Renal cortex interstitium (tissue), 11 donors: ENCODE results near the gene P2RX5. TPM values are rescaled to one million over a fixed set of nuclear protein-coding genes. Genes with fewer than 3 reads are reported as not detected.

Experiments
- DNase-seq, 11 donors: peaks; one replicate each; pipeline ENCODE4 v3.0.0-alpha.2; 2013; ENCODE audit warnings: low read depth in 9 of 11, low spot score in 4 of 11; ENCODE audit errors: extremely low read depth in 1 of 11
- polyA plus RNA-seq, 3 donors: library from polyadenylated mRNA; unstranded; fragments of 120-200 nt; gene quantifications; one replicate each; pipeline ENCODE4 v1.2.1, GENCODE V29; 2013; ENCODE audit not compliant: insufficient read length in 3 of 3

P2RX5 gene
- polyA plus RNA-seq, 3 donors, result 1.3 to 1.4 (median 1.3) TPM

DNA sequence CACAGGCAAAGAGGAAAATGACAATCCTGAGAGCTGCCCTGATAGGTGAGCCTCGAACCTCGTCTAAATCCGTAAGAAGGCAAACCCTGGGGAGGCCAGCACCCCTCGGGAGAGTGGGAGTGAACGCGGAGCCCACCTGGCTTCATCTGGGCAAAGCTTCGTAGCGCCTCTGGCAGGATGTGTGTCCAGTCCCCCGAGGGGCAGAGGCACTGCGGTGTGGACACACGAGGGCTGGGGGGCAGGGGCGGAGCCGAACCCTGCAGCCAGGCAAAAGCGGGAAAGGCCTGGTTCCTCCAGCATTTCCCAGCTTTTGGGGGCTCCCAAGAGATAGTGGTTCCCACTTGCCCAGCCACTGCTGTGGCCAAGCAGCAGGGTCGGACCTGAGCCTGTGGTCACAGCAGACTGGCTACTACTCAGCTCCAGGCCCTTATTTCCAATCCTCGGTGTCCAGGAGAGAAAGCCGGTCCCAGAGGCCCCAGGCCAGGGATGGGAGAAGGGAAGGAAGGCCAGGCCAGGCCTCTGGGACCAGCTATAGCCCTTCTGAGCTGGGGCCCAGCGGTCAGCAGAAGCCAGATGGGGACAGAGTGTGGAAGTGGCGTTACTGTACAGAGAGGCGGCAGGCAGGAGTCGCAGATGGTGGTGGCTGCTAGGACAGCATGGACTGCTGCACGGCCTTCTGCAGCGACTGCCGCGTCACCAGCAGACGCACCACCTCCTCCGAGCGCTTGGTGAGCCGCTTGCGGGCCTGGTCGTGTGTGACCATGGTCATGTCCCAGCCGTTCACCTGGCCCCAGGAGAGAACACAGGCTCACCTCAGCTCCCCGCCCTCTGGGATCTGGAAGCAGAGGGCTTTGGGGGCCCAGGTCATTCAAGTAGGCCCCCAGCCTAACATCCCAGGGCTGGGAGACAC, 32.6 kb downstream of the P2RX5 start:
- no peak for DNase-seq

DNA sequence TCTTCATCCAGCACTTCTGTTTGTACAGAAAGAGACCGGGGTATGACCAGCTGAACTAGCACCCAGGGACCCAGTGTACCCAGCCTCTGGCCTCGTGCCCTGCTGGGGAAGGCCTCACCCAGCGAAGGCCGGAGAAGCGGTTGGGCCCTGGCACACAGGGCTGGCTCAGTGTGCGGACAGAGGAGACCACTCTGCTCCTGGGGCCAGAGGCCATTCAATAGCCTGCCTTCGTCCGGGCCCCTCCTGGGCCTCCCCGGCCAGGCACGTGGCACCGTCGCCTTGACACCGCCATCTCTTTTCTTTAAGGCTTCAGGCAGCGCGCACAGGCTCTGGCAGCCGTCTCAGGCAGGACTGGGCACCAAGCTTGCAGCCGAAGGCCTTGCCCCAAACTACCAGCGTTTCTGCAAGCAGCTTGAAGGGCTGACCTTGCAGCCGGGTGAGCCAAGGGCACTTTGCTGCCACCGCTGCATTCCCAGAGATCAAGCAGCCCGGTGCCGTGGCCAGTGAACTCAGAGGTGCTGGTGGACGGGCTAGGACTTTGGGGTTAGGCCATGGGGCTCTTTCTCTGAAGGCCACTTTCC, 35.6 kb downstream of the P2RX5 start:
- DNase-seq, result no peak

DNA sequence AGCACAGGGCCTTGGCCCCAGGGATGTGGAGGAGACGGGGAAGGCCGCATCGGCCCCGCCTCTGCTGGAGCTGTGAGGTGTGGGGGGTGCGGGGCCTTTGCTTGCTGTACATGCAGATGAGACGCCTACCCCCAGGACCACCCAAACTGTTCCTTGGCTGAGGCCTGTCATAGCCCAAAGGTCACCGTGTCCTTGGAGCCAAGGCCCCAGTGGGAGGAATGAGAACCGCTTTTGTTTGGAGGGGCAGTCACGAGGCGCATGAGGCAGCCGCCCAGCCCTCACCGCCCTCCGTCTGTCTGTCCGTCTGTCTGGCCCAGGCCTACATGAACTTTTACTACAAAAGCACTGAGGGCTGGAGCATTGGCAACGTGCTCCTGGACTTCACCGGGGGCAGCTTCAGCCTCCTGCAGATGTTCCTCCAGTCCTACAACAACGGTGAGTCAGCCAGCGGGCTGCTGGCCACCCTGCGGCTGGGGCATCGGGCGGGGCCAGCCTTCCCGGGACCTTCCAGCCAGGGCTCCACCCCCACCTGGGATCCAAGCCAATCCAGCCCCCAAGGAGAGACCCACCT, 36.3 kb downstream of the P2RX5 start:
- DNase-seq, result no peak

DNA sequence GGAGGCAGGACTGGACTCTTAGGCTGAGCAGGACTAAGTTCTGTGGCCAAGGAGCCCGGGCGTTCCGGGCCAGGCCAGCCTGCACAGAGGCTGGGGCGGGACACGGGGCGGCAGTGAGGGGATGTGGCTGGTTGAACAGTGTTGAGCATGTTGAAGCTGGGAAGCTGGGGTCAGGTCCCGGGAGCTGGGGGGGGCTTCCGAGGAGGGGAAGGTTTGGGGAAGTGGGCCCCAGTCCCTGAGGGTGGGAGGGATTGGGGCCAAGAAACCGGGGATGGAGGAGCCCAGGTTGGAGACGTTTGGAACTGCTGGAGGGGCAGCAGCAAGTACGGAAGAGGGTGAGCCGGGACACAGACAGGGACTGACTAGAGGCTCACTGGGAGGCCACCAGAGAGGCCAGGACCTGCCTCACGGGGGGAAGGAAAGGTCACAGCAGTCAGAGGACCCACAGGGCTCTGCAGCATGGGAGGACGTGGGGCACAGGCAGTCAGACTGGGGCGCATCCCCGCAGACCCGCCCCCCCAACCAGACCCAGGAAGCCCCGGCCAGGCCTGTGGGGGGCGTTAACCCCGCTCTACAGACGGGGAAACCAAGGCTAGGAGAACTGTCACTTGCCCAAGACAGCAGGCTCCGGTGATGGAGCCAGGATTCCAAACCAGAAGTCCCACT, 37.0 kb downstream of the P2RX5 start:
- no peak for DNase-seq

DNA sequence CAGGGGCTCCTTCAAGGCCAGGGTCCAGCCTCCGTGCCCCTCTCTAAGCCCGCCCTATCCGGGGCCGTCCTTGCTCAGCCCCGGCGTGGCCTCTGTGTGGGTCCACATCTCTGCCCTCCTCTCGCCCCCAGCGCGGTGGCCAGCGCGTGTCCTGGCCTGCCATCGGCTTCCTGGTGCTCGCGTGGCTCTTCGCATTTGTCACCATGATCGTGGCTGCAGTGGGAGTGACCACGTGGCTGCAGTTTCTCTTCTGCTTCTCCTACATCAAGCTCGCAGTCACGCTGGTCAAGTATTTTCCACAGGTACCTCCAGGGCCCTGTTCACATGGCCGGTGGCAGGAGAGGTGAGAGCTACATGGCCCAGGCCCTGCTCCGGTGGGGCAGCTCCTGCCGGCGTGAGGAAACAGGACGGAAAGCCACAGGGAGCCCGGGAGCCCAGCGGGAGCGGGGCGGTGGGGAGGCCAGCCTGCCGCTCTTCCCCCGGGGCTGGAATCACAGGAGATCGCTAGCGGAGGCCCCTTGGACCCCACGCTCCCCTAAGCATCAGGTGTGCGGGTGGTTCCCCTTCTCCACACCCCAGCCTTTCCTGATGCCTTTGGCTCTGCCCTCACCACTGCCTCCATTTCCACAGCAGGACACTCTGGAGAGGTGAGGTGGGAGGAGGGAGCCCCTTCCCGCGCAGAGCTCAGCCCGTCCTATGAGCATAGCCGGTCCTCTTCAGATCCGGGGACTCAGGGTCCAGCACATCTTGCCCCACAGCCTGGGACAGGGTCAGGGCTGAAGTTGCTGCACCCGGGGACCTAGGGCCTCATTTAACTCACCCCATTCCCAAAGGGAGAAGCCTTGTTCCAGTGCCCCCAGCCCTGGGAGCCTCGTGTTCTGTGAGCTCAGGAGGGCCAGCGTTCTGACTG, 37.8 kb downstream of the P2RX5 start:
- no peak for DNase-seq

DNA sequence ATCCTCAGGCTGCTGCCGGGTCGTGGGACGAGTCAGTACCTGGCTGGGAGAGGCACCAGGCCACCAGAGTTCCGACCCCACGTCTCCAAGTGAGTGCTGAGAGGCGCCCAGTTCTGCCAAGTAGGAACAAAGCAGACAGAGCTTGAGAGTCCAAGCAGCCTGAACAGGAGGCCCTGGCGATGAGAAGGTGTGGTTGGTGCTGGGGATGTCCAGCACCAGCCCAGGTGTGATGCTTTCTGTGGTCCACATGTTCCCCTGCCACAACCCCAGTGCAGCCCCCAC, 38.4 kb downstream of the P2RX5 start:
- DNase-seq, result no peak

DNA sequence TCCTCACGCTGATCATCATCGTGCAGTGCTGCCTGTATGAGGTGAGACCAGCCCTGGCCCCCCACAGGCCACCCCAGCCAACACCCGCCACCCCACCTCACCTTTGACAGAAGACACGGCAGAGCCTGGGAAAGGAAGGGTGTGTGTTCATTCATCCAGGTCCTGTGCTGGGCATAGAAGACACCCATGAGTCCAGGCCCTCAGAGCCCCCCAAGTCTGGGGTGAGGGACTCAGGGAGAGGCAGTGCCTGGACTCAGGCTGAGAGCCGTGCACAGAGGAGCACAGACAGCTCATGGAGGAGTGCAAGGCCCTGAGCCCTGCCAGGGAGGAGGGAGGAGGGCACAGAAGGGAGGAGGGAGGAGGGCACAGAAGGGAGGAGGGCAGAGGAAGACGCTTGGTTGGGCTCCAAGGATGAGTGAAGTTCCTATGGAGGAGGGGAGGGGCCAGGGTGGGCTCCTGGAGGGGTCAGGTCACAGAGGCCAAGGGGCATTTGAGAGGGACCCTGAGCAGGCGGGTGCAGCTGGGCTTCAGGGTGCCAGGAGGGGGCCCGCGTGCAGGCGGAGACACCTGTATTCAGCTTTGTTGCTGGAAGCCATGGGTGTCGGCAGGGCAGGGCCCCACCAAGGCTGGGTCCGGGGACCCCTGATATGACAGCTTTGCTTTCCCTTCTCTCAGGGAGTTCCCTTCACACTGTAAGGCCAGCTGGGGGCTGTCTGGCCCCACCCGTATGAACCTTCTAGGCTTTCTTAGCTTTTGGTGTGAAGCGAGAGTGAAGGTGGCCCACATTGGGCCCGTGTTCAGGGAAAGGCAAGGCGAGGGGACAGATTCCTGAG, 39.0 kb downstream of the P2RX5 start:
- no peak for DNase-seq

DNA sequence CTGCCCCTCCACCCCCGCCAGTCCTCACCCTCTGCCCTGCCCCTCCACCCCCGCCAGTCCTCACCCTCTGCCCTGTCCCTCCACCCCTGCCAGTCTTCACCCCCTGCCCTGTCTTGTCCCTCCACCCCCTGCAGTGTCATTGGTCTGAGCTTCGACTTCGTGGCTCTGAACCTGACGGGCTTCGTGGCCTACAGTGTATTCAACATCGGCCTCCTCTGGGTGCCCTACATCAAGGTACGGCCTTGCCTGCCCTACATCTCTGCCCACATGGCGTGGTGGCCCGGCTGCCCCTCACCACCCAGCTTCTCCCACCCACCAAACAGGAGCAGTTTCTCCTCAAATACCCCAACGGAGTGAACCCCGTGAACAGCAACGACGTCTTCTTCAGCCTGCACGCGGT, 39.6 kb downstream of the P2RX5 start:
- no peak for DNase-seq

DNA sequence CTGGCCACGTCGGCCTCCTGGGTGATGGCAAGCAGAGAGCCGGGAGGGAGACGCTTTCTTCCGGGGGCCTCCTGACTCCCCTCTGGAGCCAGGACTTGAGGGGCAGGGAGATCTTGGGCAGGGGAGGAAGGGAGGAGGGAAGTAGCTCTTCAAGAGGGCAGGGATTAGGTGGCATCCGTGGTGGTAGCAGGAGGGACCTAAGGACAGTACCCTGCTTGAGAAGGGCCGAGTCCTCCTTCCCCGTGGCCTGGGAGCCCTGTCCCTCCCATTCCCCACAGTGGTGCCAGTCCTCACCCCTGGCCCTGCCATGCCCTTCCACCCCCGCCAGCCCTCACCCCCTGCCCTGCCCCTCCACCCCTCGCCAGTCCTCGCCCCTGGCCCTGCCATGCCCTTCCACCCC, 40.2 kb downstream of the P2RX5 start:
- DNase-seq, result no peak

DNA sequence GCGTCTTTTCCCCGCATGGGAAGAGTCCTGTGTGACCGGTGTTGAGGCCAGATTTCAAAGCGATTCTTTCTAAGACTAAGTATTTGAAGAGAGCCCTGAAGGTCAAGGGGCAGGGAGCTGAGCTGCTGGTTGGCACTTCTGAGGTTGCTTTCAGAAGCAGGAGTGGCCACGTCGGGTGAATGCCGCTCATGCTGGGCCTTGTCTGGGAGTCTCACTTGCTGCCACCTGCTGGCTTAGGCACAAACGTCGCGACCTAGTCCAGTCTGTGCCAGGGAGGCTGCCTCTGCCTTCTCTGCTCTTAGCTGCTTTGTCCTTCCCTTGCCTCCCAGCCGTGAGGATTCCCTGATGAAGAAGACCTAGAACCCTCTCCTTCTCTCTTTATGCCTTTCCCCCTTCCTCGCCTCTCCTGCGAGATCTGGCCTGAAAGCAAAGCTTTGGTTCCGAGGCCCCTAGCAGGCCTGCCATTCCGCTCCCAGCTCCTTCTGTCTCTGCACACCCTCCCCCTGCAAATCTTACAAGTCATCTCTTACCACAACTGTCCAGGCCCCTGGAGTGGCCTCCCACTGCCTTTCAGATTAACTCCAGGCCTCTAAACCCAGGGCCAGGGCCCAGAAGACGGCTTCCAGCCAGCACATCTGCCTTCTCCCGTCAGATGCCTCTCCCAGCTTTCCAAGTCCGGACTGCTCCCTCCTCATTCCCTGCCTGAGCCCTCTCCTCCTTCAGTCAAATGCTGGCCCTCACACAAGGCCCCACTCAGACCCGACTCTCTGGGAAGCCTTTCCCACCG, 48.0 kb downstream of the P2RX5 start:
- DNase-seq, result peak in 1 of 11 donors; percentile 43

DNA sequence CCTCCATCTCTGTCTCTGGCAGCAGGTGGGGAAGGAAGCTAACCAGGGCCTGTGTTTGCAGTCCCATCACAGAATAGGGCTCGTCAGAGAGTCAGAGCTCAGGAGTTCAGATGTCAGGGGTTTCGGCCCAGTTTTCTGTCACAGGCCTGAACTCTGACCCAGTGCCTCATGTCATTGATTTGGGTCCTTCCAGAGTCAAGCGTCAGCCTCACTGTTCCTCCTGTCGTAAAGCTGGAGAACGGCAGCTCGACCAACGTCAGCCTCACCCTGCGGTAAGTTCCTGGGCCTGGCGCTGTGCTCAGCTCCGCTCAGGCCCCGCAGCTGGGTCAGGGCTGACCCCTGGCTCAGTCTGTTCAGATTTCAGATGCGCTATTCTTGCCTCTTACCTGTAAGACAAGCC, 48.7 kb downstream of the P2RX5 start:
- DNase-seq, result no peak

DNA sequence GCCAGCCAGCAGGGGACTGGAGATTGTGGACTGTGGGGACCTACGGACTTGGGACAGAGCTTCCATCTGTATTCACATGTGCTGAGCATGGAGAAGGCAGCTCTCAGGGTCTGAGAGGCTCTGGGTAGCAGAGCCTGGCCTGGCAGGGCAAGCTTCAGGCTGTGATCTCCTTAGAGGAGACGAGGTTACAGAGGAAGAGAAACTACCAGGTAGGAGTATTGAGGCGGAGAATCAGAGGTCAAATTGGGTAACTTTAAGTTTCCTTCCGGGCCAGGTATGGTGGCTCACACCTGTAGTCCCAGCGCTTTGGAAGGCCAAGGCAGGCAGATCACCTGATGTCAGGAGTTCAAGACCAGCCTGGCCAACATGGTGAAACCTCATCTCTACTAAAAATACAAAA, 50.6 kb downstream of the P2RX5 start:
- DNase-seq, result no peak

DNA sequence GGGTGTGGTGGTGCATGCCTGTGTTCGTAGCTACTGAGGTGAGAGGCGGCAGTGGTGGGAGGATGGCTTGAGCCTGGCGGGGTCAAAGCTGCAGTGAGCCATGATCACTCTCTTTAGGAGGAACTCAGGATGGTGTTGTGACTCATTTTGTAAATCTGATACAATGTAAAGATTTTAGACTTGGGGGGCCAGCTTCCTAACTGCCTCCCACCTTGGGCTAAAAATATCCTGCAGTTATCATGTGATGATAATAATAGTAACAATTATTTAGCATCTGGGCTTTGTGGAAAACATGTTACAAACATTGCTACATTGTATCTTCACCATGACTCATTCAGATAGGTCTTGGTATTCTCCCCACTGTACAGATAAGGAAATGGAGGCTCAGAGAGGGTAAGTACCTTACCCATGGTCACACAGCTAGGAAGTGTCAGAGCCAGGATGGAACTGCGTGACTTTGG, 52.0 kb downstream of the P2RX5 start:
- no peak for DNase-seq

DNA sequence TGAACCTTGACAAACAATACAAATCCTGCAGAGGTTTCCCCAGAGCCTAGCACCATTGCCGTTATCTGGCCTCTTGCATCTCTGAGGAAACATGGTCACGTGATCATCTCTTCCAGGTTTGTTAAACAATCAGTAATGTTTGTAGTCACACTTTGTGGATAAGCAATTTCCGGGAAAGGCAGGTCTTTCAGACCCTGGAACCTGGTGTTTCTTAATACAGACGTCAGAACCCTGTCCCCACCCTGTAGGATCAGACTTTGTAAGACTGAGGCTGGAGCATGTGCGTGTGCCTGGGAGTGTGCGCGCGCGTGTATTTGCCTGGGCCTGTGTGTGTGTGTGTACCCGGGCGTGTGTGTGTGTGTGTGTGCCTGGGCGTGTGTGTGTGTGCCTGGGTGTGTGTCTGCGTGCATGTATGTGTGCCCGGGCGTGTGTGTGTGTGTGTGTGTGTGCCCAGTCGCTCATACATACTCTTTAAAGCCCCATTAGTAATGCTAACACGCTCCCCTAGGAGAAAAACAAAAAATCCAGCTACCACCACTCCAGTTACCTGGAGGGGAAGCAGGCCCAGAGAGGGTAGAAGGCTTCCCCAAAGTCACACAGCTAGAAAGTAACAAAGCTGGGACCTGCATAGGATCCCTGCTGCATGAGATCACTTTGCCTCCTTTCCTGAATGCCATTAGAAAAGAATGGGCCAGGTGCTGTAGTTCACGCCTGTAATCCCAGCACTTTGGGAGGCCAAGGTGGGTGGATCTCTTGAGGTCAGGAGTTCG, 54.1 kb downstream of the P2RX5 start:
- DNase-seq, result peak in 2 of 11 donors; percentile 33 to 47

DNA sequence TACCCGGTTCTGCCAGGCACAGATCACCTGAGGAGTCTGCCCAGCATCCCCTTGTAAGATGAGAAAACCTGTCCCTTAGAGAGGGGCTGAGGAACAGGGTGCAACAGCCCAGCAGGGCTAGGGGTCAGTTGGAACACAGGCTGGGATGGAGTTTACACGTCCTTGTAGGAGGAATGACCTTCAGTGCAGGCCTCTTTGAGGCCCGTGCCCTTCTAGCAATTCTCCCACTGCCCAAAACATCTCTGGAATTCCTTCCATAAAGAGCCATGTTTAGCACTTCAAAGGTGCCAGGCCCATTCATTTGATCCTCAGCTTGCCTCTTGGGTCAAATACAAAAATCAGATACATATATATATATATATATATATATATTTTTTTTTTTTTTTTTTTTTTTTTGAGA, 54.9 kb downstream of the P2RX5 start:
- DNase-seq, result no peak

DNA sequence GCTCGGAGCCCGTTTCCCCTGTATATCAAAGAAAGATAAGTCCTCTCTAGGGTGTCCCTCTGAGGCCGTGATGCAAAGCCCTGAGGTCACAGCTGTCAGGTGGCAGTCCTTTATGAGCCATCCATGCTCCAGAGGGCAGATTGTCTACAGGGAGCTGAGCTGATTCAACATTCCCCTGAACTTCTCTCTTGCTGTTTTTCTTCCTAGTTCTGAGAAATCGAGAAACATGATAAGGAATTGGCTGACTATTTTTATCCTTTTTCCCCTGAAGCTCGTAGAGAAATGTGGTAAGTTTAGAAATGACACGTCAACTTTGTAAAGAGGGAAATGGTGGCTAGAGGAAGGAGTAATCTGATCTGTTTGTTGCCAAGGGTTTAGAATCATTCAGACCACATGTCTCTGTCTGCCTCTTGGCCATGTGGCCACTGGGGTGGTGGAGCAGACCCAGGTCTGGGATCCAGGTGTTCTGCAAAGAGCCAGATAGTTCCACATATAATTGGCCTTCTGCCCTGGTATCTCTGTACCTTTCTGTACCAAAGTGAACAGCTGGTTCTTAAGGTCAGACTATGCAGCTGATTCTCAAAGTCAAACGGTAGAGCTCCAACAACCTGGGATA, 55.9 kb downstream of the P2RX5 start:
- DNase-seq, result no peak
